Fibroblast of villous mesenchyme (primary cell): ENCODE results near the gene CKB. TPM values are rescaled to one million over a fixed set of nuclear protein-coding genes. Genes with fewer than 3 reads are reported as not detected.

Experiments used
- DNase-seq: peaks from one replicate; pipeline ENCODE4 v3.0.0-alpha.2; 2010; ENCODE audit warnings: low read depth
- H3K4me3 ChIP-seq: 2 replicates; pipeline ENCODE4 v1.5.1; 2011; ENCODE audit warnings: low read depth, mild to moderate bottlenecking, low read length
- CTCF ChIP-seq: IDR thresholded peaks from 2 replicates; pipeline ENCODE4 v1.5.1; 2012; ENCODE audit warnings: low read depth, mild to moderate bottlenecking, low read length; ENCODE audit not compliant: insufficient read depth
- total RNA-seq: library from RNA; depleted of rRNA; stranded (reverse); fragments of >200 nt; gene quantifications from 2 replicates; pipeline ENCODE4 v1.2.3, GENCODE V29; 2012

Gene CKB
- total RNA-seq, 1 donor: 17.7 TPM

GRCh38 chr14:103535891-103536565, 13.4 kb upstream of the CKB start:
- no peak overlapping the region for H3K4me3 ChIP-seq
- no peak for DNase-seq
- no peak for TF ChIP-seq CTCF

- DNase-seq: no peak
- TF ChIP-seq CTCF: no peak
Observed at GRCh38 chr14:103535081-103535890, 12.7 kb upstream of the CKB start.

GRCh38 chr14:103534576-103535061, 12.0 kb upstream of the CKB start:
- no peak for DNase-seq
- H3K4me3 ChIP-seq: no peak overlapping the region
- TF ChIP-seq CTCF: no peak

More at GRCh38 chr14:103535081-103535890, 12.7 kb upstream of the CKB start:
- no peak overlapping the region for H3K4me3 ChIP-seq

- DNase-seq: no peak
- TF ChIP-seq CTCF: no peak
- H3K4me3 ChIP-seq: no peak overlapping the region
Observed at GRCh38 chr14:103533999-103534575, 11.5 kb upstream of the CKB start.

- H3K4me3 ChIP-seq: no peak overlapping the region
- TF ChIP-seq CTCF: no peak
- DNase-seq: no peak
Observed at GRCh38 chr14:103533137-103533998, 10.7 kb upstream of the CKB start.

- DNase-seq: no peak
- no peak for TF ChIP-seq CTCF
Observed at GRCh38 chr14:103532216-103533136, 9.8 kb upstream of the CKB start.

More at GRCh38 chr14:103532216-103533136, 9.8 kb upstream of the CKB start:
- no peak overlapping the region for H3K4me3 ChIP-seq
